ENCODE measurements around the gene FAM24B.

The FAM24B gene

GRCh38 chr10:122822973-122823690 lies 56.2 kb downstream of the FAM24B start:
- no peak for DNase-seq

DNA sequence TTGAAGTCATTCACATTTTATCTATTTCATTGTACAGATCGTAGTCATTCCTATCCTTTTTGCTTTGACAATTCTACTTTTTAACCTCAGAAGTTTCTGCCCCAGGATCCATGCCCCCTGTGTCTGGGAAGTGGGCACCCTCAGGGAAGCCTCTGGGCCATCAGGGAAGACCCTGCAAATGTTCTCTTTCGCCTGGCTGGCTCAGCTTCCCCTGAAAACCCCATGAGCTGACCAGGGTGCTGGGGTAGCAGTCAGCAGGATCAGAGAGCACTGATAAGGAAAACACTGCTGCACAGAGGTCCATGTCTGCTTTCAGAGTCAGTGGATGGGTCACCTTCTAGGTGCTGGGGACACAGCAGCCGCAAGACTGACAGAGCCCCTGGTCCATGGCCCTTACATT lies 57.6 kb downstream of the FAM24B start:
- no peak for DNase-seq

GRCh38 chr10:122815458-122815857 lies 63.9 kb downstream of the FAM24B start:
- DNase-seq: no peak

DNA sequence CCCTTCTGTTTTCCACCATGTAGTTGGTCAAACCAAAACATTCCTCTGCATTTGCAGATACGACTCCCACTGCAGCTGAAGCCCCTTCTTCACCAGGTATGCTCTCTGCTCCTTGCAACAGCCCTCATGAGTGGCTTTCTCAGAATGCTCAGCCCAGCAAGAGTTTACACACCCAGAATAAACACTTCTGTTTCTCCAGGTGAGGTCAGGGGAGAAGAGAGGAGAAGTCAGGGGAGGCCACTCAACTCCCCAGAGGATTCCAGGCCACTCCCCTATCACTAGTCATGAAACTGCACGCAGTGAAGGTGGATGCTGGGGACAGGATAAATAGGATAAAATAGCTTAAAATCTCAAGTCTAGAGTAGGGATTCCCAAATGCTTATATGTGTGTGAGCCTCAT lies 64.9 kb downstream of the FAM24B start:
- DNase-seq: no peak

DNA sequence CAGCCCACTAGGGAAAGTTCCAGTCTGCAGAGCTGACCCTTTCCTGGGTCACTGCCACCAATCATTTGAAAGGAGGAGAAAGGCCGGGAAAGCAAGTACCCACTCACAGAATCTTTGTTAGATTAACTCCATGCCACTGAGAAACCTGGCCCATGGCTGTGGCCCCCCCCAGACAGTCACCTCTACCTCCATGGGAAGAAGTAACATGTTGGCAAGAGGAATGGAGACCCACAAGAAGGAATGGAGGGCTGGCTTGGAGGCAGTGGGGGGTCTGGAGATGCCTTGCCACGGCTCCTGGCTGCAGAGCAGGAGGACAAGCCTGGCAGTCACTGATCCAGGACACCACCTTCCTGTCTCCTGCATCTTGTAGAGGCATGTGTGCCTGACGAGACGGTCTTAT lies 66.6 kb downstream of the FAM24B start:
- no peak for DNase-seq

GRCh38 chr10:122802282-122802681 lies 77.1 kb downstream of the FAM24B start:
- no peak for DNase-seq
